SKM-1 (cell line): Measurements from ENCODE around the gene SKP1.
"Not testable (repeated sequence)": the region's sequence is repeated elsewhere in the genome, so short reads cannot be mapped to it uniquely, and the experiment has no call there.

Experiments used
- DNase-seq: peaks from one replicate; lab custom pipeline; 2025; ENCODE audit not compliant: unreplicated experiment; lab: John Stamatoyannopoulos, UW

Gene SKP1

DNA sequence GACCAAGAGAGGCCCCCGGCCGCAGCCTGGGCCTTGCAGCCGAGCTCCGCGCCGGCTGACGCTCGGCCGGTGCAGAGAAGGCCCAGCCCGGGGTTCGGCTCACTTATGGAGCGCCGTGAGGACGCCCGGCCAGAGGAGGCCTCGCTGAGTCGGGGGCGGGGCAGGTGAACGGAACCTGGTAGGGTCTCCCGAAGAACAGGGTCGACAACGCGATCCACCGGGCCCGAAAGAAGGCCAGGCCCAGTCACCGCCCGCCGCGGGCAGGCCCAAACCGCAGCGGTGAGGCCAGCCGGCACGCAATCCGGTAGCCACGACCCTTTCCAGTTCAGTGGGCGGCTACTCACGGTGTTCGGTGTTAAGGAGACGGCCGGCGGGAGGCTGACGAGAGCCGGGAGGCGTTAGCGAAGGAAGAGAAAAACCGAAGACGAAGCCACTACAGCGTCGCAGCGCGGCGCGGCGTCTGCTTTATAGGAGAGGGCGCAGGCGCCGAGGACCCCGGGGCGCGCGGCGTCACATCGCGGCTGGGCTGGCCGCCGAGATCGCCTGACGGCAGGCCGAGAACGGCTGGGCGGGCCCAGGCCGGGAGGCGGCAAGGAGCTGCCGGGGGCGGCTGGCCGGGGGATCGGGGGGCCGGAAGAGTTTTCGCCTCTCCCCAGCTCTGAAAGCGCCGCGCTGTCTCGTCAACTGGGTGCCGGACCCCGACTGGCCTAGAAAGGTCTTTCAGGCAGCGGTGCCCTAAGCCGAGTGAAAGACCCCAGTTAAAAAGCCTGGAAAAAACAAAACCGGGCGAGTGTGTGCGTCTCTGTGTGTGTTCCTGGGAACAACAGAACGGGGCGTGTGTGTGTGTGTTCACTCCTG is at the start of gene SKP1:
Gene SKP1, minus strand, starts transcription at position 440 of the 858 bp plus-strand sequence. CDS start 2,928 bp downstream, outside the sequence.
- DNase-seq, result peak; percentile 81

DNA sequence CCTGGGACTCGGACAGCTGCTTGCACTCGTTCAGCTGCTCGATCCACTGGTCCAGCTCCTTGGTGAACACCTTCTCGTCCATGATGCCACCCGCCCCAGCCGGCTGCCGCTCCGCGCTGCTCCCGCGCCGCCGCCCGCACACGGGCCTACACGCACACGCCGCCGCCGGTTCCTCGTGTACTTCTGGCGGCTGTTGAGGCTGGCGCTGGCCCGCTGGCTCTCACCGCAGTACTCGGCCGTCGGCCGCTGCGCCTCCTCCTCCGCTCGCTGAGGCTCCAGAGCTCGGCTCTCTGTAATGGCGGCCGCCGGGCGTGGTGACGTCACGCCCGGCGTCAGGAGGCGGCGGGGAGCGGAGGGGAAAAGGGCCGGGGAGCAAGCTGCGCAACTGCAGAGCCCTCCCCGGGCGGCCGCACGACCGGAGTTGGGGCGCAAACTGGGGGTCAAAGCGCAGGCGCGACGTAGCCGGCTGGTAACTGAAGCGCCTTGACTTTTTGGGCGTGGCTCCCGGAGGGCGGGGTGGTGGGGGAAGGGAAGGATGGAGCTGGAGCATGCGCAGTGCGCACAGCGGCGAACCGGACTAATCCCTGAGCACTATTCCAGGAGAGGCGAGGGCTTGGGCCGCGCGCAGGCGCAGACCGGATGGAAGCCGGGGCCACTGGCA is 49.2 kb upstream of the SKP1 start, which contains the start of gene PPP2CA:
Gene PPP2CA, minus strand, starts transcription at position 294 of the 661 bp plus-strand sequence. Its CDS starts 212 bp downstream, at position 82.
- DNase-seq, result peak; percentile 82

DNA sequence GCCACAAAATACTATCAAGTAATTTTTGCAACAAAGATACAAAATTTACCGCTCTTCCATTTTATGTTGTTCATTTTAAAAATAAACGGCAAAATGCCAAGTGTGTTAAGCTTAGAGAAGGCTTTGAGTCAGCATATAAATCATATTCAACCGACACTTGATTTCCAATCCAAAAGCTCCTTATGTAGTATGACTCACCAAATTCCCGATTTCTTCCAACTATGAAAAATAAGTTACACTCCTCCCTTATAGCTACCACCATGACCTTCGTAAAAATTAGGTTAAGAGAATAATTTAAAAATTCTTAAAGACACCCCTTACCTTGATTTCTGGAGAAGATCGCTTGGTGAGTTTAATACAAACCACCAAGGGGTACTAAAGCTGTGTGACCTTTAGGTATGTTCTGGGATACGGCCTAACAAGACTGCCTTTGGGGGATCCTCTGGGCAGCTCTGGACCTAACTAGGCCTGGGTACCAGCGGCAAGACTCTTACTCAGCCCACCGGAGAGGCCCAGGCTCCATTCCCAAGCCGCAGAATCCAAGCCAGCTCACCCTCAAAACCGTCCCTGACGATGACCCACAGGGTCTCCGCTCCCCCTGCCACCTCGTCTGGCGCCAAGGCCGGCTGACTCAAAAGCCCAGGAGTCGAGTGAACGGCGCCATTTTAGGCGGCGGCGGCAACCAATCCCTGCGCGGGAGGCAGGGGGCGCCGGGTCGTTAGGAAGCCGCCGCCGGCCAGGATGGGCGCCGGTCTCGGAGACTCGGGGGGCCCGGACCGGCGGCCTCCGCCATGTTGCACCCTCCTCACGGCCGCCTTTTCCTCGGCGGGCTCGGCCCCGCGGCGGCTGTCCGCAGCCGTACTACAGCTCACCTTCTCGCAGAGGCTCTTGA is 48.4 kb upstream of the SKP1 start:
- DNase-seq, result no peak

DNA sequence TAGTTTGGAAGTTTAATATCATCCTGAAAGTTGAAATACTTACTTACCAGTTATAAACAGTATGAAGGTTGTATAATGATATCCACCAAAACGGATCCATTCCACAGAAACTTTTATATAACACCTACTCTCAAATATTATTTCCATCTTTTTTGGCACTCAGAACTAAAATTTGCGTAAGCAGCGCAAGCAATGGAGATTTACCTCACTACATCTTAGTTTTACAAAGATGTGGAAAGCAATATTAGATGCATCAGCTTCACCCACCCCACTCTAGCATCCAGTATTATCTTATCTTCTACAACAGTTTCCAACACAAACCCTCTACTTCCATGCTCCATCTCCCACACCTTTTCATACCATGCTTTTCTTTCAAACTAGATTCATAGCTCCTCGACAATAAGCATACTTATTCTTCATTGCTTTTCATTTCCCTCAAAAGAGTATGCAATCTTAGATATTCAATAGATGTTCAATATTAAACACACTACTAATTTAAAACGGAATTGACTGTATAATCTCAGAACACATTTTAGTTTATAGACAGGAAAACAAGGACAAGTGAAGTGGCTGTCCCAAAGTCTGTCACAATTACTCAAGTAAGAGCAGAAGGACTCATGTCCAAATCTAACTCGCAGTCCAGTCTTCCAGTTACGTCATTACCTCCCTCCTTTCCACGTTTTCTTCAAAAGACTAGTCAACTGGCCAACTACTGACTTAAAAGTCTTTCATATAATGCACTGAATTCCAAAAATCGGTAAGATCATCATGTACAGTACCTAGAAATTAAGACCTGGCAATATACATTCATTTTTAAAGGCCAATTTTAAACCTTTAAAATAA is 46.9 kb upstream of the SKP1 start:
- no peak for DNase-seq

DNA sequence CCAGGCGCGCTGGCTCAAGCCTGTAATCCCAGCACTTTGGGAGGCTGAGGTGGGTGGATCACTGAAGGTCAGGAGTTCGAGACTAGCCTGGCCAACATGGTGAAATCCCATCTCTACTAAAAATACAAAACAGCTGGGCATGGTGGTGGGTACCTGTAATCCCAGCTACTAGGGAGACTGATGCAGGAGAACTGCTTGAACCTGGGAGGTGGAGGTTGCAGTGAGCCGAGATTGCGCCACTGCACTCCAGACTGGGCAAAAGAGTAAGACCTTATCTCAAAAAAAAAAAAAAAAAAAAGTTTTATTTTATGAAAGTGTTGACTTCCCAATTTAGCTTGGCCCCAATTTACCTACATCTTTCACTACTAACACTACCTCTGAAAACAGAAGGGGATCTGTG is 44.9 kb upstream of the SKP1 start:
- DNase-seq, result not testable (repeated sequence)

DNA sequence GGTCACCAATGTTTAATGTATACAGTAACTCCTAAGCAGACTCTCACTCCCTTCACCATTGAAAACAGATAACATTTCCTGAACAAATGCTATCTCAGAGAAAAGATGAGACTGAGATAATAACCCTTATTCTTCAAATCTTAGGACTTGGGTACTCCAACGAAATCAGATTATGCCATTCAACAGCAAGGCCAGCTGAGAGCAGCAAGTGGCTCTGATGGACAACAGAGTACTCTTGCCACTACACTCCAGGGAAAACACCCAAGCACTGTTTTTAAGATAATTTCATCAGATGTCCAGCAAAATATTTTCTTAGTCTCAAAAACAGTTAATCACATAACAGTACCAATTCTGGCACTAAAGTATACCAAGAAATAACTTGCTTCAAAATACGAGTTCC is 39.0 kb upstream of the SKP1 start:
- no peak for DNase-seq

DNA sequence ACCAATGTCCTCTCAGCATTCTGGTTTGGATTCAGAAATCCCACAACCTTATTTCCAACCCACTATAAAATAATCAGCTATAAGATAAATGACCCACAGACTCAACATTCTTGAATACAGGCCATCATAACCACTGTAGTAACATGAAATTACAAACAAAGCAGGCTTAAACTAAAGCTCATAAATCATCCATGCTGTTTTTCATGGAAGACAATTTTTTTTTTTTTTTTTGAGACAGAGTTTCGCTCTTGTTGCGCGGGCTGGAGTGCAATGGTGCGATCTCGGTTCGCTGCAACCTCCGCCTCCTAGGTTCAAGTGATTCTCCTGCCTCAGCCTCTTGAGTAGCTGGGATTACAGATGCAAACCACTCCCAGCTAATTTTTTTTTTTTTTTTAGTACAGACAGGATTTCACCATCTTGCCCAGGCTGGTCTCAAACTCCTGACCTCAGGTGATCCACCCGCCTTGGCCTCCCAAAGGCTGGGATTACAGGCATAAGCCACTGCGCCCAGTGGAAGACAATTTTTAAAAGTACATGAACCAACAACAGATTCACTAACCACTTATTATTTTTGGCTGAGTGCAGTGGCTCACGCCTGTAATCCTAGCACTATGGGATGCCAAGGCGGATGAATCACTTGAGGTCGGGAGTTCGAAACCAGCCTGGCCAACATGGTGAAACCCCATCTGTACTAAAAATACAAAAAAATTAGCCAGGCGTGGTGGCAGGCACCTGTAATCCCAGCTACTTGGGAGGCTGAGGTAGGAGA is 34.7 kb upstream of the SKP1 start:
- DNase-seq, result not testable (repeated sequence)

DNA sequence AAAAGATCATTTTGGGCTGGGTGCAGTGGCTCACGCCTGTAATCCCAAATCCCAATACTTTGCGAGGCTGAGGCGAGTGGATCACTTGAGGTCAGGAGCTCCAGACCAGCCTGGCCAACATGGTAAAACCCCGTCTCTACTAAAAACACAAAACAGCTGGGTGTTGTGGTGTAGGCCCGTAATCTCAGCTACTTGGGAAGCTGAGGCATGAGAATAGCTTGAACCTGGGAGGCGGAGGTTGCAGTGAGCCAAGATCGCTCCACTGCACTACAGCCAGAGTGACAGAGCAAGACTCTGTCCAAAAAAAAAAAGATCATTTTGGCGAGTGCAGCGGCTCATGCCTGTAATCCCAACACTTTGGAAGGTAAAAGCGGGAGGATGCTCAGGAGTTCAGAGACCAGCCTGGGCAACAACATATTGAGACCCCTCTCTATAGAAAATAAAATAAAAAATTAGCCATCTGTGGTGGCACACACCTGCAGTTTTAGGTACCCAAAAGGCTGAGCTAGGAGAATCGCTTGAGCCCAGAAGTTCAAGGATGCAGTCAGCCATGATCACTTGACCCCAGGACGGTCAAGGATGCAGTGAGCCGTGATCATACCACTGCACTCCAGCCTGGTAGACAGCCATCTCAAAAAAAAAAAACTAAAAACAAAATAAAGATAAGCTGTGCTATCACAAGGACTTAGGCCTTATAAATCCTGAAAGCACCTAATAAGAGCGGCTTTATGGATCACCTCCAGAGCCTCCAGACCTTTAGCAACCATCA is 32.9 kb upstream of the SKP1 start:
- DNase-seq, result no peak

DNA sequence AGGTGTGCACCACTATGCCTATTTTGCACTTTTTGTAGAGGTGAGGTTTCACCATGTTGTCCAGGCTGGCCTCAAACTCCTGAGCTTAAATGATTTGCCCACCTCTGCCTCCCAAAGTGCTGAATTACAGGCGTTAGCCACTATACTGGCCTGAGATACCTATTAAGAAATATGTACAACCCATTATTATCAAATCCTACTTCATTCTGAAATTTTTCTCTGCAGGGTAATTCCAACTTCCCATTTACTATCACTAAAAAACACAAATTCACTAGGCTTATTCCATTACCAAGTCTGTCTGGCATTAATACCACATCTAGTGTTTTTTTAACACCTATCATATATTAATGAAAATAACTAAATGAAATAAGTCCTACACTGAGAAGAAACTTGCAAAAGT is 30.9 kb upstream of the SKP1 start:
- no peak for DNase-seq

DNA sequence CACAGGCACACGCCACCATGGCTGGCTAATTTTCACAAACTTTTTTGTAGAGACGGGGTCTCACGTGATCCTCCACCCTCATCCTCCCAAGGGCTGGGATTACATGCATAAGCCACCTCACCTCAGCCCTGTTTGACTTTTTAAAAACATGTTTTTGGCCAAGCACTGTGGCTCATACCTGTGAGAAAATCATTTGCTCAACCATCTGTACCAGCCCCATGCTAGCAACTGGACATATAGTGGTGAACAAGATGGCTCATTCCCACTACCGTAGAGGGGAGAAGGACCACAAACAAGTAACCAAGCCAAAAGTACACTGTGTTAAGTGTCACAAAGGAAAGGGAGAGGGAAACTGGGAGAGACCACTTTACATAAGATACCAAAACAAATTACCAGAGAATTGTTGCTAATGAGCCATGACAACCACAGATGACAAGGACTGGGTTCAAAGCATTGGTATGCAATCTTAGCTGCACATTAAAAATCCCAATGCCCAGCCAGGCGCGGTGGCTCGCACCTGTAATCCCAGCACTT is 29.9 kb upstream of the SKP1 start:
- DNase-seq, result no peak

DNA sequence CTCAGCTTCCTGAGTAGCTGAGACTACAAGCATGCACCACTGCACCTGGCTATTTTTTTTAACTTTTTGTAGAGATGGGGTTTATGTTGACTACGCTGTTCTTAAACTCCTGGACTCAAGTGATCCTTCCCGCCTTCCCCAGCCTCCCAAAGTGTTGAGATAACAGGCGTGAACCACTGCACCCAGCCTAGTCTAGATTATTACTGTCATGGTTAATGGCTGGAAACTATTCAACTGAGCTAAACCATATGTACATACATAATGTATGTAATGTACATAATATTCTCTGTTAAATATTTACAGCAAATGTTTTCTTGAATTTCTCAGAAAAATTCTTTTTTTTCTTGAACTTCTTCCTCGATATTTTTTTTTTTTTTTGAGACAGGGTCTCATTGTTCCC is 27.8 kb upstream of the SKP1 start:
- no peak for DNase-seq

DNA sequence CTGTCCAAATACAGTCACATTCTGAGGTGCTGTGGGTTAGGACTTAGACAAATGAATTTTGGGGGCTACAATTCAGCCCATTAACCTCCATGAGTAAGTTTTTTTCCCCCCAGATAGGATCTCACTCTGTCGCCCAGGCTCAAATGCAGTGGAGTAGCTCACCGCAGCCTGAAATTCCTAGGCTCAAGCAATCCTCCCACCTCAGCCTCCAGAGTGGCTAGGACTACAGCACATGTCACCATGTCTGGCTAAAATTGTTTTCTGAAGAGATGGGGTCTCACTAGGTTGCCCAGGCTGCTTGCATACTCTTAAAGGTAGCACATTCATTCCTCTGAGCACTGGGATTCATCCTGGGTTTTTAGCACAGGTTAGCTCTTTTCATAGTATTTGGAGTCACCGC is 26.9 kb upstream of the SKP1 start:
- no peak for DNase-seq

DNA sequence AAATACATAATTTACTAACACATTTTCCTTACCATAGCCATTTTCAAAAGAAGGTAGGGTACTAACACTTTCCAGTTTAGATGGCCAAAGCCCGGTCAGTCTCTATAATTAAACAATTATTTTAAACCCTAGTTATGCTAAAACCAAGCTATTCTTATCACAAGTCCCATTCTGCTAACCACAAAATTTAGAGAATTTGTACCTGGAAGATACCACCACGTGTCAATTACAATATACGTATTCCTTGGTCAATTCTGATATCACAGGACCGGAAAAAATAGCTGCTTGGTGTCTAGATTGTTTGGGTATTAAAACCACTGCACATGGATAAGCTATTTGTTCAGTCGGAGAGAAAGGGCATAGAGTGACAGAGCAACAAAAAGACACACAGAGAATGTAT is 18.9 kb upstream of the SKP1 start:
- DNase-seq, result no peak

DNA sequence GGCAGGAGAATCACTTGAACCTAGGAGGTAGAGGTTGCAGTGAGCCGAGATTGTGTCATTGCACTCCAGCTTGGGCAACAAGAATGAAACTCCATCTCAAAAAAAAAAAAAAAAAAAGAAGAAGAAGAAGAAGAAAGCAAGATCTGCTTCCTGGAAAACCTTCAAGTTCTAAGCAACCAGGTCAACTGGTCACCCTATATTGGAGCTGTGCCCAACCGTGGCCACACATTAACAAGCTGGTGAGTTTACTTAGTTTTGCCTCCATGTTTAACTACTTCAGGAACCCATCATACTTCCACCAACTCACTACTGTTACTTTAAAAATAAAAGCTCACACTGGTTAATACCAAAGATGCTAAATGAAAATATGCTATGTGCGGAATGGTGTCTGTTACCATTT is 12.3 kb upstream of the SKP1 start:
- no peak for DNase-seq

DNA sequence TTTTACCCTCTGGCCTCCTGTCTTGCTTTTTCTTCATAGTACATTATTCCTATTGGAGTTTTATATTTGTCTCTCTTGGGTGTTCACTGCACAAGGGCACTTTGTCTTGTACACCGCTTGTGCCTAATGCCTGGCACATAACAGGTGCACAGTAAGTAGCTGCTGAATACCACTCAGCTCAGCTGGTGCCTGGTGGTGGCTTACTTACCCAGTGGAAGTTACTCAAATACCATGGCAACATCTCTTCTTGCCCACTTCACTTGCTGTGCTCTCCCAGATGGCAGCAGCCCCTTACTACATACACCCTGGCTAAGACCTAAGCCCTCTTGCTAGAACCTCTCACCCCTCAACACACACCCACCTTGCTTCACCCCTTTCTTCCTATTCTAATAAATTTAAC is 11.3 kb upstream of the SKP1 start:
- DNase-seq, result no peak

DNA sequence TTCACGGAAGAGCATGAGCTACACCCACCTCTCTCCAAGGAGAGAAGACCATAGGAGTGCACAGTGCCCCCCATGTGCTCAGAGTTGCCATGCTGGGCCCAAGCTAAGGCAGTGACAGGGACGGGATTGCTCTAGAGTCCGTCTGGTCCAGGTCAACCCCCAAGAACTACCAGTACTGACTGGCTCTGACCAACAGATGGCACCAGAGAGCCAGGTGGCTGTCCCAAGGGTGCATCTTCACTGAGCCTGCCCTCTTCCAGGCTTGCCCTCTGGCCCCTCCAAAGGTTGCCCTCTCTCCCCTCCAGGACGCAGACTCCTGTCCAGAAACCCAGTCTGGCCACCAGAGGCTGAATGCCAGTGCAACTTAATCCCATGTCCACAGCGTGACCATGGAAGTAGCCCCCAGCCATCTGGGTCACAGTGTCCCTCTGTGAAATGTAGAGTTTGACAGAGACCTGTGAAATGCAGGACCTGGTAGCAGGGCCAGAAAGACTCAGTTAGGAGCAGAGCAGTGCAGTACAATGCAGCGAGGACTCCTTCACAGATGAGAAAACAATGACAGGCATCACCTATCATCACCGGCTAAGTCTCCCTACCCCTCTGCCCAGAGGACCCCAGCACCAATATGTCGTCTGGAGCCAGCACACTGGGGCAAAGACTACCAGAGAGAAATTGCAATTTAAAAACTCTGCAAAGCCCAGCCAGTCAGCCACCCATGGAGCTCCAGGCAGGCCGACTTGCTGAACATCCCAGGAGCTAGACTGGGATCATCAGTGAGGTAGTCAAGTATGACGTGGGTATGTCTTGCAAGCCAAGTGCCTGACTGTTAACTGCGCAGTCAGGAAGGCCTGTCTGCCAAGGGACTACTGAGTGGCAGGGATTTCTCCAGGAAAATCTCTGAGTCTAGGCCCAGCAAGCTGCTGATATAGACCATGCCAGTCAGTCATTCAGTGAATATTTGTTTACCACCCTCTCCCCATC is 7.7 kb upstream of the SKP1 start:
- peak; percentile 55 for DNase-seq

DNA sequence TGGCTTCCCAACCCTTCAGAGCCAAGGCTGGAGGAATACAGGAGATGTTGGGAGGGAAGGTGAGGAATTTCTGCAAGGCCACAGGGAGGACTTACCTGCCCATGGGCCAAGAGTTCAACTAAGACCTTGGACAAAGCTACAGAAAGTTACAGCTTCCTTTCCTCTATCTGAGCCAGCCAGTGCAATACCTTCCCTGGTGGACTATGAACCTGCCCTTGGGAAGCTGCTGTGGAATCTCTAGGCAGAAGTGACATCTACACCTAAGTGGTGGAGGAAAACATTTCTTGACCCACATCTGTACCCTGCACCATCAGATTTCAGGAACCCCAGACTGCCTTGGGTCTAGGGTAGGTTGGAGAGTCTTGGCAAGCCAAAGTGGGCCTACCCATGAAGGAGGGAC is 6.7 kb upstream of the SKP1 start:
- no peak for DNase-seq

DNA sequence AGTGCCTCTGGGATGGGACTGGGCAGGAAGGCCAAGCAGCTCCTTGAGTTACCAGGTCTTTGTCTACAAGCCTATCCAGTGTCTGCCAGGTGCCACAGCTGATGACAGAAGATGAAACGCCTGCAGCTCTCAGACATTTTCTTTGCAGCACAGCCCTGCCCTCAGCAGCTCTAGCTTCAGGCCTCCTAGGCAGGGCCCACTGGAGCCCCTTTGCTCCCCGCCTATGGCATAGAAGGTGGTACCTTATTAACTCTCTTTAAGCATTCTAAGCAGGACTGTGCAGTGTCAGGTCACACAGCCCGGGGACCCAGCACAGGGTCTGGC is 1.3 kb upstream of the SKP1 start:
- no peak for DNase-seq
